RWPE2 (cell line): ENCODE measurements around the gene RHBG.
A peak's percentile ranks its signal among the peaks of the same experiment; 100 is the strongest.

ENCODE experiments used
- ATAC-seq: fragments of 200-7000 bp; cut with Tn5 transposase; 3 replicates; pipeline ENCODE4 v1.9.1; 2021; ENCODE audit warnings: low read depth
- DNase-seq: peaks from one replicate; pipeline ENCODE4 v3.0.0-alpha.2; 2020; ENCODE audit warnings: low spot score
- H3K27ac ChIP-seq: fragments of 450-650 bp; 2 replicates; pipeline ENCODE4 v1.5.1; 2017; ENCODE audit warnings: mild to moderate bottlenecking; ENCODE audit not compliant: poor library complexity, severe bottlenecking
- H3K27me3 ChIP-seq: fragments of 250-450 bp; sonication (Bioruptor Pico); 2 replicates; pipeline ENCODE4 v1.5.1; 2021; ENCODE audit warnings: mild to moderate bottlenecking, moderate library complexity; ENCODE audit not compliant: insufficient read depth, poor library complexity, severe bottlenecking
- H3K36me3 ChIP-seq: fragments of 250-450 bp; sonication (Bioruptor Pico); 2 replicates; pipeline ENCODE4 v1.5.1; 2020; ENCODE audit warnings: low read depth, mild to moderate bottlenecking, moderate library complexity
- H3K4me1 ChIP-seq: fragments of 250-450 bp; sonication (Bioruptor Pico); 2 replicates; pipeline ENCODE4 v1.5.1; 2021; ENCODE audit warnings: mild to moderate bottlenecking, moderate library complexity; ENCODE audit not compliant: insufficient read depth, poor library complexity, severe bottlenecking
- H3K4me3 ChIP-seq: fragments of 250-450 bp; sonication (Bioruptor Pico); 2 replicates; pipeline ENCODE4 v1.5.1; 2021; ENCODE audit warnings: mild to moderate bottlenecking, moderate library complexity; ENCODE audit not compliant: severe bottlenecking
- H3K9me3 ChIP-seq: fragments of 250-450 bp; sonication (Bioruptor Pico); 2 replicates; pipeline ENCODE4 v1.5.1; 2021; ENCODE audit warnings: mild to moderate bottlenecking, moderate library complexity; ENCODE audit not compliant: severe bottlenecking
- CTCF ChIP-seq: fragments of 450-650 bp; IDR thresholded peaks from one replicate; pipeline ENCODE4 v1.5.1; 2017; ENCODE audit warnings: mild to moderate bottlenecking, moderate library complexity; ENCODE audit not compliant: poor library complexity, severe bottlenecking

RHBG gene

GRCh38 chr1:156399355-156400125, 30.5 kb downstream of the RHBG start:
- no peak for TF ChIP-seq CTCF
- DNase-seq (no peak), ATAC-seq (no peak)
- Histone ChIP-seq H3K4me3 (no peak overlapping the region), H3K9me3 (peaks cover 2% of the 10 kb centered on the region), H3K36me3 (no peaks in the 10 kb centered on the region), H3K27me3 (peaks cover 2% of the 10 kb centered on the region), H3K27ac (no peak overlapping the region), H3K4me1 (no peaks in the 10 kb centered on the region)

- no peak for DNase-seq
- ATAC-seq: no peak
- Histone ChIP-seq H3K9me3 (peaks cover 2% of the 10 kb centered on the region), H3K27me3 (peaks cover 9% of the 10 kb centered on the region), H3K4me1 (no peaks in the 10 kb centered on the region), H3K36me3 (no peaks in the 10 kb centered on the region), H3K4me3 (no peak overlapping the region), H3K27ac (no peak overlapping the region)
- TF ChIP-seq CTCF: no peak
Observed at GRCh38 chr1:156400191-156400935, 31.4 kb downstream of the RHBG start.

- TF ChIP-seq CTCF: no peak
- ATAC-seq: peak; percentile 11; the same call in 1 of the 3 replicates
- peaks cover 15% of the 10 kb centered on the region for H3K27me3 ChIP-seq
Observed at GRCh38 chr1:156401041-156401574, 32.1 kb downstream of the RHBG start.

GRCh38 chr1:156401681-156402081, 32.7 kb downstream of the RHBG start:
- Histone ChIP-seq H3K4me1 (no peaks in the 10 kb centered on the region), H3K9me3 (peaks cover 2% of the 10 kb centered on the region), H3K36me3 (no peaks in the 10 kb centered on the region), H3K27me3 (peaks cover 18% of the 10 kb centered on the region), H3K4me3 (no peak overlapping the region), H3K27ac (no peak overlapping the region)
- no peak for TF ChIP-seq CTCF
- DNase-seq: no peak
- no peak for ATAC-seq

More at GRCh38 chr1:156401041-156401574, 32.1 kb downstream of the RHBG start:
- H3K4me3 ChIP-seq: no peak overlapping the region
- H3K4me1 ChIP-seq: no peaks in the 10 kb centered on the region
- no peaks in the 10 kb centered on the region for H3K36me3 ChIP-seq
- no peak overlapping the region for H3K27ac ChIP-seq
- DNase-seq: no peak
- H3K9me3 ChIP-seq: peaks cover 2% of the 10 kb centered on the region
